HUES6 (cell line): Measurements from ENCODE around the gene ATP8A2.

ENCODE experiments used
- H3K27ac ChIP-seq: 2 replicates; pipeline ENCODE4 v1.7.0; 2013; ENCODE audit warnings: low read depth, mild to moderate bottlenecking, low read length, inconsistent platforms
- H3K27me3 ChIP-seq: 2 replicates; pipeline ENCODE4 v1.6.1; 2013; ENCODE audit warnings: low read length; ENCODE audit not compliant: control insufficient read depth, insufficient read depth
- H3K36me3 ChIP-seq: 2 replicates; pipeline ENCODE4 v1.6.1; 2013; ENCODE audit warnings: low read length; ENCODE audit not compliant: control insufficient read depth, insufficient read depth
- H3K4me1 ChIP-seq: 2 replicates; pipeline ENCODE4 v1.6.1; 2013; ENCODE audit warnings: low read length; ENCODE audit not compliant: control insufficient read depth, insufficient read depth
- H3K4me3 ChIP-seq: 2 replicates; pipeline ENCODE4 v1.5.1; 2013; ENCODE audit warnings: low read depth, low read length
- H3K9ac ChIP-seq: one replicate; pipeline ENCODE4 v1.6.1; 2013; ENCODE audit warnings: mild to moderate bottlenecking, low read length
- H3K9me3 ChIP-seq: 2 replicates; pipeline ENCODE4 v1.6.1; 2013; ENCODE audit warnings: low read depth, low read length; ENCODE audit not compliant: control insufficient read depth, insufficient read depth

Gene ATP8A2

GRCh38 chr13:25881136-25881926 lies 509.6 kb downstream of the ATP8A2 start:
- Histone ChIP-seq H3K9ac (no peak overlapping the region), H3K9me3 (no peaks in the 10 kb centered on the region), H3K4me3 (no peak overlapping the region), H3K36me3 (no peaks in the 10 kb centered on the region), H3K27me3 (no peaks in the 10 kb centered on the region), H3K27ac (no peak overlapping the region), H3K4me1 (peaks cover 26% of the 10 kb centered on the region)

DNA sequence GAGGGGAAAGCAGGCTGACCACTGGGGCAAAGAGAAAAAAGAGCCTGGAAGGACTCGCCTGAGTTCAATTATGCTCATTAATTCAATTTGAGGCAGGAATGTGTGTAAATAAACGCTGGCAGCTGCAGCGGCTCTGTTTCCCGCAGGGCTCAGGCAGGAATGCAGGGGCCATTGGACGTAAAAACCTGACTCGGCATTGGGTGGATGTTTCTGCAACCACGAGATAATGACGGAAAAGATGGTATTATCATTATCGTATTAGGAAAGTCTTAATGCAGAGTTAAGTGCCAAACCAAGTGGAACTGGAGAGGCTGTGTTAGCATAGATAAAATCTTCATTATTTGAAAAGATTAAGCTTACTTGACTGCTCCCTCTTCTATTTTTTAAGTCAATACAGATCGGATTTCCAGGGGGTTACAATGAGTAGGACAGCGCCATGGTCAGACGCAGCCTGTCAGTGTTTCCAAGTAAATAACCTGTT lies 510.2 kb downstream of the ATP8A2 start:
- Histone ChIP-seq H3K4me1 (peaks cover 26% of the 10 kb centered on the region), H3K27me3 (no peaks in the 10 kb centered on the region), H3K36me3 (no peaks in the 10 kb centered on the region), H3K4me3 (no peak overlapping the region), H3K9ac (no peak overlapping the region), H3K9me3 (no peaks in the 10 kb centered on the region), H3K27ac (no peak overlapping the region)

DNA sequence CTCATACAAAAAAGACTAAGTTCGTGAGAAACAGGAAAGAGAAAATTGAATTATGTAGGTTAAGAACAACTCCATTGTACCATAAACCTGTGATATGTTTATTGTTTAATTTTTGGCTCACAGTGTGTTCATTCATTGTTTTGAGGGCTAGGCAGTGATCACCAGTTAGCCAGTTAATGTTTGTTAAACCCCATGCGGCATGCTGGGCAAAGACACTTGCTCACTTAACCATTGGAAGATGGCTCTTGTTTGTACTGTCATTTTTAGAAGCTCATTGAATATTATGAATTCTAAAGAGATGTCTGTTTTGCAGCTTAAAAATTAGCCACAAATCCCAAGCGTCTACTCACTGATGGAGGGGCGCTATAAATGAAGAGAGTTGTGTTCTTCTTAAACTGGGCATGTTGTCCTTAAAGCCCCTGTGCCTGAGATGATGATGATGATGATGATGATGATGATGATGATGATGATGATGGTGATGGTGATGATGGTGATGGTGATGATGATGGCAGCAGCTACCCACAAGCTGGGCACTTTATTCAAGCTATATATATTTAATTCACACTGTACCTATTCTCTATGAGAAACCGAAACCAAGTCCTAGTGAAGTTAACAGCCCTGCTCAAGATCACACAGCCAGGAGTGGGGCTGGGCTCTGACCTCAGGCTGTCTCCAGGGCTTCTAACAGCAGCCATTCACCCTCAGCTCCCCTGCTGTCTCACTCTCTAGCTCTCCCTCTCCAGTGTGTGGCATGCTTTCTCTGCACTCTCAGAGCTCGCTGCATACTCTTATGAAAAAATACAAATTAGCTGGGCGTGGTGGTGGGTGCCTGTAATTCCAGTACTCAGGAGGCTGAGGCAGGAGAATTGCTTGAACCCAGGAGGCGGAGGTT lies 510.9 kb downstream of the ATP8A2 start:
- H3K27me3 ChIP-seq = no peaks in the 10 kb centered on the region
- peaks cover 26% of the 10 kb centered on the region for H3K4me1 ChIP-seq
- no peak overlapping the region for H3K27ac ChIP-seq
- H3K36me3 ChIP-seq = no peaks in the 10 kb centered on the region
- H3K9me3 ChIP-seq = no peaks in the 10 kb centered on the region
- H3K9ac ChIP-seq = no peak overlapping the region
- H3K4me3 ChIP-seq = no peak overlapping the region

DNA sequence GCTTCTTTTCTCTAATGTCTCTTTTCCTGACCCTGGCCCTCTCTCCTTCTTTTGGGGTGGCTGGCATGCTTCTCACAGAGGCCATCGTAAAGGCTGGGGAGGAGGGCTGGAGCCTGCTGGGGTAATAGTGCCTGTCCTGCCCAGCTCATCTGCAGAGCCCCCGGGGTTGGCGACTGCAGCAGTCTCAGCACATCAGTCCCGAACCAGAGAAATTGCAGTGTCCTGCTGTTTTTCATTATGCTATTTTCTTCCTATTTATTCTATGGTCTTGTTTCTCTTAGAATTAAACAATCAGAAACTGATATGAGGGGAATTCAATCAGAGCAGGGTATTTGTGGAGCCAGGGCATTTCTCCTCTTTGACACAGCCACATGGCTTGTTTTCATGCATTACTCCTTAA lies 513.6 kb downstream of the ATP8A2 start:
- Histone ChIP-seq H3K36me3 (no peaks in the 10 kb centered on the region), H3K27ac (no peak overlapping the region), H3K27me3 (no peaks in the 10 kb centered on the region; the same call in 1 of the 2 replicates), H3K4me3 (no peak overlapping the region), H3K4me1 (peaks cover 25% of the 10 kb centered on the region), H3K9ac (no peak overlapping the region), H3K9me3 (no peaks in the 10 kb centered on the region)

GRCh38 chr13:25886438-25887214 lies 514.9 kb downstream of the ATP8A2 start:
- H3K27me3 ChIP-seq = no peaks in the 10 kb centered on the region; the same call in 1 of the 2 replicates
- H3K9ac ChIP-seq = no peak overlapping the region
- no peaks in the 10 kb centered on the region for H3K36me3 ChIP-seq
- H3K9me3 ChIP-seq = no peaks in the 10 kb centered on the region
- peaks cover 15% of the 10 kb centered on the region for H3K4me1 ChIP-seq
- no peak overlapping the region for H3K27ac ChIP-seq
- H3K4me3 ChIP-seq = no peak overlapping the region

DNA sequence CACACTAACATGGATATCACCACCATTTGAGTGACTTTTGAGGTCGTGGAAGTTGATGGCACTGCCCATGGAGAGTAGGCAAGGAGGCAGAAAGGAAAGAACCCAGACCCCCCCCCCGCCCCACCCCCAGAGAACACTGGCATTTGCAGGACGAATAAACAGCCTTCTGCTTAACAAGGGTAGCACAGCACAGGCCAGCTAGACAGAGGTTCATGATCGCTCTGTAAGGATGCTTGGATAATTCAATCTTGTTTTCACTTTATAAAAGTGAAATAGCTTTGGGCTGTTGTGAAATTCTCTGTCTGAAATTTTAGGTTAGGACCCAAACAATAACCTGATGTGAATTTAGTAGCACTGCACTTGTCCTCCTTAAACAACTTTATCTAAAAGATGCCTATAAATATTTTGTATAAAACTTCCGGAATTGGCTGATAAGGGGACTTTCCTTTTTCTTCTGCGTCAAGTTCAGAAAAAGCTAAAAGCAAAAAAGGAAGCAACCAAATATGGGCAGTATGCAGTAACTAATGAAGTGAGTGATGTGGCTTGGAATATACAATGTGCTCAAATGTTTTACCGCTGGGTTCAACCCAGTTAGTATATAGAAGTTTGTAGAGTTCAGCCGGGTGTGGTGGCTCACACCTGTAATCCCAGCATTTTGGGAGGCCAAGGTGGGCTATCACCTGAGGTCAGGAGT lies 516.3 kb downstream of the ATP8A2 start:
- H3K36me3 ChIP-seq = no peaks in the 10 kb centered on the region
- H3K9ac ChIP-seq = no peak overlapping the region
- no peaks in the 10 kb centered on the region; the same call in 1 of the 2 replicates for H3K27me3 ChIP-seq
- H3K9me3 ChIP-seq = no peaks in the 10 kb centered on the region
- H3K27ac ChIP-seq = no peak overlapping the region
- no peak overlapping the region for H3K4me3 ChIP-seq
- peaks cover under 1% of the 10 kb centered on the region; the same call in 1 of the 2 replicates for H3K4me1 ChIP-seq

- Histone ChIP-seq H3K27ac (no peak overlapping the region), H3K9ac (no peak overlapping the region), H3K4me3 (no peak overlapping the region), H3K4me1 (no peaks in the 10 kb centered on the region), H3K36me3 (no peaks in the 10 kb centered on the region), H3K9me3 (no peaks in the 10 kb centered on the region), H3K27me3 (no peaks in the 10 kb centered on the region; the same call in 1 of the 2 replicates)
These were observed 519.0 kb downstream of the ATP8A2 start for GRCh38 chr13:25890671-25891212.

GRCh38 chr13:25898991-25899390 lies 527.2 kb downstream of the ATP8A2 start:
- peaks cover 6% of the 10 kb centered on the region; the same call in 1 of the 2 replicates for H3K27me3 ChIP-seq
- peaks cover 15% of the 10 kb centered on the region for H3K4me1 ChIP-seq
- no peak overlapping the region for H3K27ac ChIP-seq
- H3K9ac ChIP-seq = no peak overlapping the region
- H3K4me3 ChIP-seq = no peak overlapping the region
- H3K36me3 ChIP-seq = no peaks in the 10 kb centered on the region
- peaks cover 17% of the 10 kb centered on the region; the same call in 1 of the 2 replicates for H3K9me3 ChIP-seq

GRCh38 chr13:25899464-25899863 lies 527.7 kb downstream of the ATP8A2 start:
- peaks cover 17% of the 10 kb centered on the region; the same call in 1 of the 2 replicates for H3K9me3 ChIP-seq
- no peak overlapping the region for H3K4me3 ChIP-seq
- H3K27me3 ChIP-seq = peaks cover 9% of the 10 kb centered on the region; the same call in 1 of the 2 replicates
- no peak overlapping the region for H3K9ac ChIP-seq
- H3K27ac ChIP-seq = no peak overlapping the region
- H3K4me1 ChIP-seq = peaks cover 15% of the 10 kb centered on the region
- H3K36me3 ChIP-seq = no peaks in the 10 kb centered on the region

DNA sequence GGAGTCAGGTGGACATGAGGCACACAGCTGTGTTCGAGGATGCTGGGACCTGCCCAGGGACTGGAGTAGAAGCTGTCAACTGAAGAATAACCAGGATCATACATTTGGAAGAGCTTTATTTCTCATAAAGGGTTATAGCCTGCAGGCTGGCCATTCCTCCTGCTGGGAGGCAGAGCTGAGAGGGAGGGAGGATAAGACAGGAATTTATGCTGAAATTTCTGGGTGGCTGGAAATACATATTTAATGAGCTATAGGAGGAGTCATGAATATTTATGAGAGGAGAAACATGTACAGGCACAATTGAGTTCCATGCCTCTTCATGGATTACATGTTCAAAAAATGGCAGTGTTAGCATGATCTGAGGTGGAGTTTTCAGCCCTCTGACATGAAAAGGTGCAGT lies 528.2 kb downstream of the ATP8A2 start:
- peaks cover 11% of the 10 kb centered on the region; the same call in 1 of the 2 replicates for H3K27me3 ChIP-seq
- no peak overlapping the region for H3K27ac ChIP-seq
- H3K9ac ChIP-seq = no peak overlapping the region
- no peaks in the 10 kb centered on the region for H3K36me3 ChIP-seq
- H3K4me3 ChIP-seq = no peak overlapping the region
- H3K4me1 ChIP-seq = peaks cover 15% of the 10 kb centered on the region
- peaks cover 17% of the 10 kb centered on the region; the same call in 1 of the 2 replicates for H3K9me3 ChIP-seq
